DND-41 (cell line): ENCODE data around the gene TCF12.

Experiments used
- ATAC-seq: fragments of 200-7000 bp; cut with Tn5 transposase; 3 replicates; pipeline ENCODE4 v1.9.1; 2021; ENCODE audit warnings: low read depth; ENCODE audit not compliant: insufficient read depth
- DNase-seq: peaks from one replicate; pipeline ENCODE4 v3.0.0-alpha.2; 2020
- H2AFZ ChIP-seq: 2 replicates; pipeline ENCODE4 v1.6.0; 2012; ENCODE audit warnings: low read depth, low read length
- H3K27ac ChIP-seq: 2 replicates; pipeline ENCODE4 v1.5.1; 2012; ENCODE audit warnings: low read length, inconsistent platforms
- H3K27me3 ChIP-seq: fragments of 200-600 bp; sonication (generic); 2 replicates; pipeline ENCODE4 v1.6.0; 2012; ENCODE audit warnings: low read length, mild to moderate bottlenecking, inconsistent platforms; ENCODE audit not compliant: insufficient read depth, poor library complexity
- H3K36me3 ChIP-seq: 2 replicates; pipeline ENCODE4 v1.5.1; 2012; ENCODE audit warnings: low read length, inconsistent platforms; ENCODE audit not compliant: insufficient read depth
- H3K4me1 ChIP-seq: 2 replicates; pipeline ENCODE4 v1.5.1; 2012; ENCODE audit warnings: mild to moderate bottlenecking, low read length; ENCODE audit not compliant: insufficient read depth
- H3K4me2 ChIP-seq: 2 replicates; pipeline ENCODE4 v1.6.0; 2012; ENCODE audit warnings: mild to moderate bottlenecking, moderate library complexity, low read length, inconsistent platforms; ENCODE audit not compliant: insufficient read depth
- H3K4me3 ChIP-seq, 2 experiments: fragments of 200-600 bp in 1 of 2; shearing (Covaris generic) in 1 of 2; 2 replicates each; pipeline ENCODE4 v1.5.1; 2012 to 2016; ENCODE audit warnings: inconsistent platforms in 2 of 2, low read length in 2 of 2, mild to moderate bottlenecking in 2 of 2, low read depth in 1 of 2, moderate library complexity in 1 of 2
- H3K79me2 ChIP-seq: 2 replicates; pipeline ENCODE4 v1.6.0; 2012; ENCODE audit warnings: low read length, inconsistent platforms; ENCODE audit not compliant: insufficient read depth
- H3K9ac ChIP-seq: 2 replicates; pipeline ENCODE4 v1.6.0; 2012; ENCODE audit warnings: low read depth, mild to moderate bottlenecking, inconsistent platforms, low read length, moderate library complexity
- H3K9me3 ChIP-seq: 2 replicates; pipeline ENCODE4 v1.5.1; 2012; ENCODE audit warnings: low read length, moderate library complexity, mild to moderate bottlenecking, inconsistent platforms; ENCODE audit not compliant: insufficient read depth, severe bottlenecking
- H4K20me1 ChIP-seq: 2 replicates; pipeline ENCODE4 v1.6.0; 2012; ENCODE audit warnings: low read length; ENCODE audit not compliant: insufficient read depth
- EZH2 ChIP-seq: IDR thresholded peaks from 3 replicates; pipeline ENCODE4 v1.6.1; 2012; ENCODE audit warnings: borderline replicate concordance, low read depth, mild to moderate bottlenecking, moderate library complexity, low read length, inconsistent platforms; ENCODE audit not compliant: severe bottlenecking
- TF ChIP-seq, protein P1 (sequence below): IDR thresholded peaks from 2 replicates; pipeline ENCODE4 v1.5.1; 2012; ENCODE audit warnings: borderline replicate concordance, low read length, moderate library complexity, mild to moderate bottlenecking; ENCODE audit not compliant: poor library complexity, severe bottlenecking; ENCODE audit errors: extremely low read depth

Gene TCF12

DNA sequence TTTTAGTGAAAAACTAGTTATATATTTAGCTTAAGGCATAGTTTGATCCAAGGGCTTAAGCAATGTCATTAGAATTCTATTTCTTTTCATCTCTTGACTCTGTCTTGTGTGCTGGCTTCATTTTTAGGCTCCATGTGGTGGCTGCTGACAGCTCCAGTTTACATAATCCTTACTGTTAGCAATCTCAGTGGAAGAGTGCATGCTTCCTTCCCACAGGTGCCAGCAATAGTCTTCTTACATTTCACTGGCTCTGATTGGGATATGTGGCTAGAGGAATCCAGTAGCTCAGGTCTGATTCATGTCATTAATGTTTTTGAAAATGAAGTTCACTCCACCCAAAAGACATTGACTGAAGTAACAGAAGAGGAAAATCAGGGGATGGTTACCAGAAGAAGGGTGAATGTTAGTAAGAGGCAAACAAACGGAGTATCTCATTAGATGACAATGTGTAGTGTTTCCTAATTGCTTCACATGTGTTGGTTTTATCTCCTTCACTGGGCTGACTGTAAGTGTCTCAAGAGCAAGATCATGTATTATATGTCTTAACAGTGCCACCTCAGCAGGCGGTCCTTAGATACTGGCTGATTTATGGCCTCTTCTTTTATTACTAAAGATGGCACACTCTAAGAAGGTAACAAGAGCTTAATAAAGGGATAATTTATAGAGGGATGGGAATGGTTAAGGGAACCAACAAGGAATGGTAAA is 25.6 kb upstream of the TCF12 start:
- H3K9ac ChIP-seq, result no peak overlapping the region
- H3K79me2 ChIP-seq, result 0 out of 2 replicates have a peak, but pooled peaks cover 2% of the 10 kb centered on the region
- ATAC-seq (no peak), DNase-seq (no peak)
- H3K4me3 ChIP-seq, result no peak overlapping the region
- H2AFZ ChIP-seq, result no peak overlapping the region
- no peaks in the 10 kb centered on the region for H3K27me3 ChIP-seq
- H3K9me3 ChIP-seq, result no peaks in the 10 kb centered on the region
- no peaks in the 10 kb centered on the region for H3K36me3 ChIP-seq
- H3K4me1 ChIP-seq, result peaks cover 14% of the 10 kb centered on the region
- H4K20me1 ChIP-seq, result no peaks in the 10 kb centered on the region
- no peak overlapping the region for H3K4me2 ChIP-seq
- TF ChIP-seq, protein P1, sequence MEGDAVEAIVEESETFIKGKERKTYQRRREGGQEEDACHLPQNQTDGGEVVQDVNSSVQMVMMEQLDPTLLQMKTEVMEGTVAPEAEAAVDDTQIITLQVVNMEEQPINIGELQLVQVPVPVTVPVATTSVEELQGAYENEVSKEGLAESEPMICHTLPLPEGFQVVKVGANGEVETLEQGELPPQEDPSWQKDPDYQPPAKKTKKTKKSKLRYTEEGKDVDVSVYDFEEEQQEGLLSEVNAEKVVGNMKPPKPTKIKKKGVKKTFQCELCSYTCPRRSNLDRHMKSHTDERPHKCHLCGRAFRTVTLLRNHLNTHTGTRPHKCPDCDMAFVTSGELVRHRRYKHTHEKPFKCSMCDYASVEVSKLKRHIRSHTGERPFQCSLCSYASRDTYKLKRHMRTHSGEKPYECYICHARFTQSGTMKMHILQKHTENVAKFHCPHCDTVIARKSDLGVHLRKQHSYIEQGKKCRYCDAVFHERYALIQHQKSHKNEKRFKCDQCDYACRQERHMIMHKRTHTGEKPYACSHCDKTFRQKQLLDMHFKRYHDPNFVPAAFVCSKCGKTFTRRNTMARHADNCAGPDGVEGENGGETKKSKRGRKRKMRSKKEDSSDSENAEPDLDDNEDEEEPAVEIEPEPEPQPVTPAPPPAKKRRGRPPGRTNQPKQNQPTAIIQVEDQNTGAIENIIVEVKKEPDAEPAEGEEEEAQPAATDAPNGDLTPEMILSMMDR, result no peak
- TF ChIP-seq EZH2, result no peak
- no peak overlapping the region for H3K27ac ChIP-seq

DNA sequence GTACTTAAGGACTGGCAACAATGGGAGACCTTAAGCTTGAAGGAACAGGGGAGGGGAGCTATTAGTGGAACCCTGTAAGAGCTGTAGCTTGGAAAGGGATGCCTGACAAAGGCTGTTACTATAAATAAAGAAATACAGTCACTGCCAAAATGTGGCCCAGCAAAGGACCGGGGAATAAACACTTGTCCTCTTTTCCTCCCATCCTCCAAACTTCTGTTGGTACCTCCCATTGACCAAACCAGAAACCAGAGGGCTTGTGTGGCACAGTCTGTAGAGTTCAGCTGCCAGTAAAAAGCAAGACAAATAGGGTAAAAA is 25.1 kb upstream of the TCF12 start:
- H2AFZ ChIP-seq, result no peak overlapping the region
- no peaks in the 10 kb centered on the region for H3K27me3 ChIP-seq
- H4K20me1 ChIP-seq, result no peaks in the 10 kb centered on the region
- no peak overlapping the region for H3K4me2 ChIP-seq
- H3K36me3 ChIP-seq, result no peaks in the 10 kb centered on the region
- H3K9me3 ChIP-seq, result no peaks in the 10 kb centered on the region
- H3K27ac ChIP-seq, result no peak overlapping the region
- no peak for DNase-seq
- peaks cover 9% of the 10 kb centered on the region for H3K4me1 ChIP-seq
- H3K79me2 ChIP-seq, result no peaks in the 10 kb centered on the region
- TF ChIP-seq, protein P1, result no peak
- TF ChIP-seq EZH2, result no peak
- no peak for ATAC-seq
- no peak overlapping the region for H3K4me3 ChIP-seq
- no peak overlapping the region for H3K9ac ChIP-seq

DNA sequence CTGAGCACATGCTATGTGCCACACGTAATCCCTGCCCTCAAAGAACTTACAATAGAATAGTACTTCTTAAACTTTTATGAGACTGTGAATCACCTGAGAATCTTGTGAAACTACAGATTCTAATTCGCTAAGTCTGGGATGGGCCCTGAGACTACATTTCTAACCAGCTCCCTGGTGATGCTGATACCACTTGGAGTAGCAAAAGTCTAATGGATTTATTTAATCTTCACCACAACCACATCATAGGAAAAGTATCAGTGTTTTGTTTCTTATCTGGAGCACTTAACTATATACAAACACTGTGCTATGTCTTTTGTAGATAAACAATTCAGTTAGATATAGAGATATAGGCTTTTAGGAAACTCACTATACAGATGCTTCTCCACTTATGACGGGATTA is 23.8 kb upstream of the TCF12 start:
- Histone ChIP-seq H3K36me3 (no peaks in the 10 kb centered on the region), H3K4me2 (no peak overlapping the region), H3K4me1 (no peaks in the 10 kb centered on the region), H3K27me3 (no peaks in the 10 kb centered on the region), H4K20me1 (no peaks in the 10 kb centered on the region), H3K27ac (no peak overlapping the region), H3K9me3 (no peaks in the 10 kb centered on the region), H3K79me2 (no peaks in the 10 kb centered on the region), H2AFZ (no peak overlapping the region), H3K9ac (no peak overlapping the region), H3K4me3 (no peak overlapping the region)
- TF ChIP-seq, protein P1, result no peak
- TF ChIP-seq EZH2, result no peak
- ATAC-seq, result no peak
- DNase-seq, result no peak
